ENCODE results near the gene SNRPE.

SNRPE gene

DNA sequence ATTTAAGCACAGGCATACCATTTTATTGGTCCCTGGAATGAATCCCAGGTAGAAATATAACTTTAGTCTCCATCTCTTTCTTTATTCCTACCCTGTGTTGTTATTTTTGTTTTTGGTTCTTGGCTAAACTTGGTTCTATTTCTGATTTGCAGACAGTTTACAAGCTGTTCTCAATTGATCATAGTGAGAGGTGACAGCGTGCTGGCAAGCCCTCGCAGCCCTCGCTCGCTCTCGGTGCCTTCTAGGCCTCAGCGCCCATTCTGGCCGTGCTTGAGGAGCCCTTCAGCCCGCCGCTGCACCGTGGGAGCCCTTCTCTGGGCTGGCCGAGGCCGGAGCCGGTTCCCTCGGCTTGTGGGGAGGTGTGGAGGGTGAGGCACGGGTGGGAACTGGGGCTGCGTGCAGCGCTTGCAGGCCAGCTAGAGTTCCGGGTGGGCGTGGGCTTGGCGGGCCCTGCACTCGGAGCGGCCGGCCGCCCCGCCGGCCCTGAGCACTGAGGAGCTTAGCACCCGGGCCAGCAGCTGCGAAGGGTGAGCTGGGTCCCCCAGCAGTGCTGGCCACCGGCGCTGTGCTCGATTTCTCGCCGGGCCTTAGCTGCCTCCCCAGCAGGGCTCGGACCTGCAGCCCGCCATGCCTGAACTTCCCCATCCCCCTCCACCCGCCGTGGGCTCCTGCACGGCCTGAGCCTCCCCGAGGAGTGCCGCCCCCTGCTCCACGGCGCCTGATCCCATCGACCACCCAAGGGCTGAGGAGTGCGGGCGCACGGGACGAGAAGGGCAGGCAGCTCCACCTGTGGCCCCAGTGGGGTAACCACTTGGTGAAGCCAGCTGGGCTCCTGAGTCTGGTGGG, 38.7 kb downstream of the SNRPE start:
- Mint-ChIP-seq H3K27me3 (peaks cover 0 to 4% of the 10 kb centered on the region in 2 donors), H3K9me3 (peaks cover 0 to 3% of the 10 kb centered on the region in 2 donors), H3K4me1 (peaks cover 0 to 6% of the 10 kb centered on the region in 2 donors), H3K27ac (no peak overlapping the region), H3K4me3 (no peak overlapping the region), H3K36me3 (no peaks in the 10 kb centered on the region)
- ATAC-seq (replicated peaks), result no peak
- DNase-seq, result no peak

GRCh38 chr1:203901581-203901980, 40.2 kb downstream of the SNRPE start:
- DNase-seq, result no peak

DNA sequence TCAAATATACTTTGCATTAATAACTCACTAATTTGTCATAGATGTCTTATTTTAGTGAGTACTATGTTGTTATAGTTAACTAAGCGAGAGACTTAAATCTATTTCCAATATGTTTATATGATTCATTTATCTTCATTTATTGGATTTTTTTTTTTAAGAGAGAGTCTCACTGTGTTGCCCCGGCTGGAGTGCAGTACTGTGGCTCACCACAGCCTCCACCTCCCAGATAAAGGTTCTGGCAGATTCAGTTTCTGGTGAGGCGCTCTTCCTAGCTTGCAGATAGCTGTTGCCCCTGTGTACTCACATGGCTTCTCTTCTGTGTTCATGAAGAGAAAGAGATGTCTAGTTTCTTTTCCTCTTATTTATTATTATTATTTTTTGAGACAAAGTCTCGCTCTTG, 43.9 kb downstream of the SNRPE start:
- Mint-ChIP-seq H3K4me3 (no peak overlapping the region), H3K4me1 (peaks cover 0 to 6% of the 10 kb centered on the region in 2 donors), H3K27ac (no peak overlapping the region)

More at GRCh38 chr1:203901581-203901980, 40.2 kb downstream of the SNRPE start:
- no peak overlapping the region for H3K4me3 Mint-ChIP-seq
- H3K36me3 Mint-ChIP-seq, result no peaks in the 10 kb centered on the region
- H3K27me3 Mint-ChIP-seq, result peaks cover 0 to 4% of the 10 kb centered on the region in 2 donors
- H3K27ac Mint-ChIP-seq, result no peak overlapping the region
- H3K9me3 Mint-ChIP-seq, result no peaks in the 10 kb centered on the region
- ATAC-seq (replicated peaks), result no peak
- H3K4me1 Mint-ChIP-seq, result peaks cover 0 to 6% of the 10 kb centered on the region in 2 donors

DNA sequence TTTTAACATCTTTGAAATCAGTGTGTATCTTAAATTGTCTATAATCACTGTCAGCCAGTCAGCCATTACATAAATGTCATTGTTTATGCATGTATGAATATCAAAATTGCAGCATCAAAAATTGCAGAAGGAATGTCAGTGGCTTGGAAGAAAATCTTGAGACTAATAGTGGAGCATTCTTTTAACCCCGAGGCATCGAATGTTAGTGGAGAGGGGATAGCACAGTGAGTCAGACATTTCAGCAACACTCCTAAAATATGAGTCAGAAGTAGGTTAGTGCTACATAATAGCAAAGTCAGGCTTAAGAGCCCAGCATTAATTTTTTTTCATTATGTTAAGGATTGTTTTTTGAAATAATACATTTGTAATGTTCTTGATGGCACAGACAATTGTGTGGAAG, 45.5 kb downstream of the SNRPE start:
- H3K36me3 Mint-ChIP-seq, result no peaks in the 10 kb centered on the region
- peaks cover 0 to 5% of the 10 kb centered on the region in 2 donors for H3K27me3 Mint-ChIP-seq
- DNase-seq (no peak), ATAC-seq (replicated peaks) (no peak)
- H3K4me1 Mint-ChIP-seq, result peaks cover 0 to 6% of the 10 kb centered on the region in 2 donors
- H3K9me3 Mint-ChIP-seq, result no peaks in the 10 kb centered on the region
- no peak overlapping the region for H3K4me3 Mint-ChIP-seq
- H3K27ac Mint-ChIP-seq, result no peak overlapping the region

More for the DNA sequence above, 43.9 kb downstream of the SNRPE start:
- Mint-ChIP-seq H3K36me3 (no peaks in the 10 kb centered on the region), H3K27me3 (peaks cover 0 to 4% of the 10 kb centered on the region in 2 donors), H3K9me3 (no peaks in the 10 kb centered on the region)
- DNase-seq (no peak), ATAC-seq (replicated peaks) (no peak)

GRCh38 chr1:203907901-203908300, 46.5 kb downstream of the SNRPE start:
- Mint-ChIP-seq H3K4me1 (peaks cover 0 to under 1% of the 10 kb centered on the region in 2 donors), H3K9me3 (no peaks in the 10 kb centered on the region), H3K27ac (no peak overlapping the region), H3K4me3 (no peak overlapping the region), H3K36me3 (no peaks in the 10 kb centered on the region), H3K27me3 (peaks cover 0 to 7% of the 10 kb centered on the region in 2 donors)
- no peak for DNase-seq
- no peak for ATAC-seq (replicated peaks)

DNA sequence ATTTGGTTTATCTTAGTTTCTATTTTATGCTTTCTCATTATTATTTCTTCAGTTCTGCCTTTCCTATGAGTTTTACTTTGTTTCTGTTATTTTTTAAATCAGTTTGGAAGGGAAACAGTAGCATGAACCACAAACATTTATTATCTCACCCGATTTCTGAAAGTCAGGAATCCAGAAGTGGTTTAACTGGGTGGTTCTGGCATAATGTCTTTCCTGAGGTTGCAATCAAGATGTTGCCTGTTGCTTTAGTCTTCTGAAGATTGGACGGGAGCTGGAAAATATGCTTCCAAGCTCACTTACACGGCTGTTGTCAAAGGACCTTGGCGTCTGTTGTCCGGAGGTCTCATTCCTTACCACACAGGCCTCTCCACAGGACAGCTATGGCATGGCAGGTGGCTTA, 50.4 kb downstream of the SNRPE start:
- H3K36me3 Mint-ChIP-seq, result no peaks in the 10 kb centered on the region
- H3K4me1 Mint-ChIP-seq, result no peaks in the 10 kb centered on the region
- DNase-seq (no peak), ATAC-seq (replicated peaks) (no peak)
- peaks cover 0 to 7% of the 10 kb centered on the region in 2 donors for H3K27me3 Mint-ChIP-seq
- H3K4me3 Mint-ChIP-seq, result no peak overlapping the region
- H3K9me3 Mint-ChIP-seq, result no peaks in the 10 kb centered on the region
- no peak overlapping the region for H3K27ac Mint-ChIP-seq

GRCh38 chr1:203913073-203913521, 51.7 kb downstream of the SNRPE start:
- H3K36me3 Mint-ChIP-seq, result no peaks in the 10 kb centered on the region

GRCh38 chr1:203914292-203914691, 52.9 kb downstream of the SNRPE start:
- no peak overlapping the region for H3K27ac Mint-ChIP-seq
- H3K36me3 Mint-ChIP-seq, result no peaks in the 10 kb centered on the region
- H3K27me3 Mint-ChIP-seq, result peaks cover 0 to 7% of the 10 kb centered on the region in 2 donors
- H3K4me3 Mint-ChIP-seq, result no peak overlapping the region
- DNase-seq (no peak), ATAC-seq (replicated peaks) (no peak)
- H3K4me1 Mint-ChIP-seq, result no peaks in the 10 kb centered on the region
- no peaks in the 10 kb centered on the region for H3K9me3 Mint-ChIP-seq

More at GRCh38 chr1:203913073-203913521, 51.7 kb downstream of the SNRPE start:
- H3K4me1 Mint-ChIP-seq, result no peaks in the 10 kb centered on the region
- no peak overlapping the region for H3K4me3 Mint-ChIP-seq
- no peak overlapping the region for H3K27ac Mint-ChIP-seq
- peaks cover 0 to 7% of the 10 kb centered on the region in 2 donors for H3K27me3 Mint-ChIP-seq
- DNase-seq (no peak), ATAC-seq (replicated peaks) (no peak)
- H3K9me3 Mint-ChIP-seq, result no peaks in the 10 kb centered on the region

- ATAC-seq (replicated peaks) (no peak), DNase-seq (no peak)
- no peaks in the 10 kb centered on the region for H3K36me3 Mint-ChIP-seq
- H3K9me3 Mint-ChIP-seq, result no peaks in the 10 kb centered on the region
- H3K27me3 Mint-ChIP-seq, result peaks cover 0 to 7% of the 10 kb centered on the region in 2 donors
- no peak overlapping the region for H3K4me3 Mint-ChIP-seq
- H3K27ac Mint-ChIP-seq, result no peak overlapping the region
- H3K4me1 Mint-ChIP-seq, result no peaks in the 10 kb centered on the region
Observed at GRCh38 chr1:203915811-203916210, 54.4 kb downstream of the SNRPE start.

DNA sequence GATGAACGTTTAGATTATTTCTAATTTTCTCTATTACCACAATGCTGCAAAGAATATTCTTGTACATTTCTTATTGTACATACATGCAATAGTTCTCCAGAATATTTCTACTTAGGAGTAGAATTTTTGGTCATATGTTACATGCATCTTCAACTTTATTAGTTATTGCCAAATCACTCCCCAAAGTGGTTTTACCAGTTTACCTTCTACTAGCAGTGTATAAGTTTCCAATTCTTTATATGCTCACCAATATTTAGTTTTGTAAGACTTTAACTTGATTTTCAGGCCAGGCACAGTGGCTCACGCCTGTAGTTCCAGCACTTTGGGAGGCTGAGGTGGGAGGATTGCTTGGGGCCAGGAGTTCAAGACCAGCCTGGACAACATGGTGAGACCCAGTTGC, 55.4 kb downstream of the SNRPE start:
- no peak overlapping the region for H3K27ac Mint-ChIP-seq
- DNase-seq, result no peak
- no peaks in the 10 kb centered on the region for H3K9me3 Mint-ChIP-seq
- no peaks in the 10 kb centered on the region for H3K36me3 Mint-ChIP-seq
- no peak overlapping the region for H3K4me3 Mint-ChIP-seq
- no peak for ATAC-seq (replicated peaks)
- H3K27me3 Mint-ChIP-seq, result peaks cover 0 to 7% of the 10 kb centered on the region in 2 donors
- H3K4me1 Mint-ChIP-seq, result no peaks in the 10 kb centered on the region

Measured in stimulated activated naive B cell treated with anti-CD40 and anti-IgM and Interleukin-4, amounts not matched to agents 10 μg/mL and 1 μg/mL and 100 μg/mL, for 72 hours (primary cell).